ENCODE results near the gene LIN28B.
"Not testable (repeated sequence)": the region's sequence is repeated elsewhere in the genome, so short reads cannot be mapped to it uniquely, and the experiment has no call there.

GRCh38 chr6:105081662-105082061, 124.8 kb downstream of the LIN28B start:
- TF ChIP-seq CTCF (conservative IDR thresholded peaks at IDR 0.05 in 1 of 2, IDR thresholded peaks at IDR 0.05 in 1 of 2; ENCODE audit: low read depth in 1 of 2, low read length in 2 of 2); EZH2 (IDR thresholded peaks at IDR 0.05; ENCODE audit: low read length, missing control alignments): not testable (repeated sequence)
